AG04449 (cell line): ENCODE data around the gene AEBP1.

Experiments used
- CTCF ChIA-PET: fragments of 350-600 bp; formaldehyde crosslinking; extraction: SDS; loops from one replicate; lab custom pipeline; 2021; ENCODE audit warnings: antibody characterized with exemption; lab: Yijun Ruan, JAX
- POLR2A ChIA-PET: fragments of 400-600, 350-600 bp; formaldehyde crosslinking; extraction: SDS; loops from one replicate; lab custom pipeline; 2020; ENCODE audit warnings: antibody characterized with exemption, inconsistent platforms; lab: Yijun Ruan, JAX
- DNase-seq: peaks from one replicate; pipeline ENCODE4 v3.0.0-alpha.2; 2010; ENCODE audit warnings: low read depth, low spot score
- H3K4me3 ChIP-seq: 2 replicates; pipeline ENCODE4 v1.5.1; 2011; ENCODE audit warnings: low read depth, mild to moderate bottlenecking, control low read depth, low read length
- CTCF ChIP-seq: IDR thresholded peaks from one replicate; pipeline ENCODE4 v1.5.1; 2011; ENCODE audit warnings: mild to moderate bottlenecking, moderate library complexity, low read length, control low read depth, inconsistent platforms; ENCODE audit not compliant: insufficient read depth; ENCODE audit errors: missing control alignments

AEBP1 gene

DNA sequence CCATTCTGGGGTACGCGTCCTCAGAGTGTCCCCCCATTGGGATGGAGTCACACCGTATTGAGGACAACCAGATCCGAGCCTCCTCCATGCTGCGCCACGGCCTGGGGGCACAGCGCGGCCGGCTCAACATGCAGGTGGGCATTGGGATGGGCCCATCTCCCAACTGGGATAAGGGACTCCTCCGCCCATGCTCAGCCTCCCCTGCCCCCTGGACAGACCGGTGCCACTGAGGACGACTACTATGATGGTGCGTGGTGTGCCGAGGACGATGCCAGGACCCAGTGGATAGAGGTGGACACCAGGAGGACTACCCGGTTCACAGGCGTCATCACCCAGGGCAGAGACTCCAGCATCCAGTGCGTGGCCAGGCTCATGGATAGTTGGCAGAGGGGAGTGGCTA lies 5.8 kb downstream of the AEBP1 start:
- POLR2A ChIA-PET: interaction anchor here (1.1 to 1.2 kb wide), 2 partner anchors 11 to 13 kb away, joined by 3 read pairs; partner anchors contain the start of gene POLD2
- CTCF ChIA-PET: interaction anchor here (1.0 to 2.5 kb wide), 2 partner anchors 10 to 28 kb away, joined by 3 to 8 read pairs; no protein-coding TSS in a partner anchor
- no peak overlapping the region for H3K4me3 ChIP-seq
- no peak for TF ChIP-seq CTCF
- DNase-seq: no peak

DNA sequence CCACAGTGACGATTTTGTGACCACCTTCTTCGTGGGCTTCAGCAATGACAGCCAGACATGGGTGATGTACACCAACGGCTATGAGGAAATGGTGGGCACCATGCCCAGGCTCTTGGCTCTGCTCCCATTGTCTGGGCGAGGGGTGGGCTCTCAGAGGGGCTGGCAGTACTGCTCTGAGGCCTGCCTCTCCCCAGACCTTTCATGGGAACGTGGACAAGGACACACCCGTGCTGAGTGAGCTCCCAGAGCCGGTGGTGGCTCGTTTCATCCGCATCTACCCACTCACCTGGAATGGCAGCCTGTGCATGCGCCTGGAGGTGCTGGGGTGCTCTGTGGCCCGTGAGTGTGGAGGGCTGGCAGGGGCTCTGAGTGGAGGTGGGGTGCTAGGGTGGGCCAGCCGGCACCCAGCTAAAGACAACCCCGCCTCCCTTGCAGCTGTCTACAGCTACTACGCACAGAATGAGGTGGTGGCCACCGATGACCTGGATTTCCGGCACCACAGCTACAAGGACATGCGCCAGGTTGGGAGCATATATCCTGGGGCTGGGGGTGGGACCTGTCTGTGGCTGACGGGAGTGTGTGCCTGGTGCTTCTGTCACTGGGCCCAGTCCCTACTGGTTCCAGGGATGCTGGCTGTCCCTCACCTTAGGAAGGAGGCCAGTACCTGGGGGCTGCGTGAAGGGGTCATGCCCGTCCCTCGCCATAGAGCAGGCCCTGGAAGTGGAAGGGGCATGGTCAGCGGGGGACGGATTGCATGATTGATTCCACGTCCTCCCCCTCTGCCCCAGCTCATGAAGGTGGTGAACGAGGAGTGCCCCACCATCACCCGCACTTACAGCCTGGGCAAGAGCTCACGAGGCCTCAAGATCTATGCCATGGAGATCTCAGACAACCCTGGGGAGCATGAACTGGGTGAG lies 6.8 kb downstream of the AEBP1 start:
- POLR2A ChIA-PET: interaction anchor here (1.1 to 1.2 kb wide), 2 partner anchors 12 kb away, joined by 3 read pairs; partner anchors contain the start of gene POLD2
- no peak overlapping the region for H3K4me3 ChIP-seq
- no peak for DNase-seq
- no peak for TF ChIP-seq CTCF
- CTCF ChIA-PET: interaction anchor here (2.5 kb wide), 1 partner anchor 11 kb away, joined by 8 read pairs; no protein-coding TSS in a partner anchor

DNA sequence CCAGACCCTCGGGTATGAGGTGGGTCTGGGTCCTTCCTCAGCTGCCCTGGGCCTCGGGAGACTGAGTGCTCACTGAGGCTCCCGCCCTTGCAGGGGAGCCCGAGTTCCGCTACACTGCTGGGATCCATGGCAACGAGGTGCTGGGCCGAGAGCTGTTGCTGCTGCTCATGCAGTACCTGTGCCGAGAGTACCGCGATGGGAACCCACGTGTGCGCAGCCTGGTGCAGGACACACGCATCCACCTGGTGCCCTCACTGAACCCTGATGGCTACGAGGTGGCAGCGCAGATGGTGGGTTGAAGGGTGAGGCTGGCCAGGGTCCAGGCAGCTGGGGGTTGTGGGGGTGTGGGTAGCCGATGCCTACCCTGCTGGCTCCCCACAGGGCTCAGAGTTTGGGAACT lies 7.6 kb downstream of the AEBP1 start:
- CTCF ChIA-PET: interaction anchor here (1.7 to 2.5 kb wide), 2 partner anchors 11 to 12 kb away, joined by 5 to 8 read pairs; no protein-coding TSS in a partner anchor
- no peak overlapping the region for H3K4me3 ChIP-seq
- POLR2A ChIA-PET: interaction anchor here (0.6 kb wide), 1 partner anchor 87 kb away, joined by 3 read pairs; no protein-coding TSS in a partner anchor
- DNase-seq: no peak
- TF ChIP-seq CTCF: no peak

DNA sequence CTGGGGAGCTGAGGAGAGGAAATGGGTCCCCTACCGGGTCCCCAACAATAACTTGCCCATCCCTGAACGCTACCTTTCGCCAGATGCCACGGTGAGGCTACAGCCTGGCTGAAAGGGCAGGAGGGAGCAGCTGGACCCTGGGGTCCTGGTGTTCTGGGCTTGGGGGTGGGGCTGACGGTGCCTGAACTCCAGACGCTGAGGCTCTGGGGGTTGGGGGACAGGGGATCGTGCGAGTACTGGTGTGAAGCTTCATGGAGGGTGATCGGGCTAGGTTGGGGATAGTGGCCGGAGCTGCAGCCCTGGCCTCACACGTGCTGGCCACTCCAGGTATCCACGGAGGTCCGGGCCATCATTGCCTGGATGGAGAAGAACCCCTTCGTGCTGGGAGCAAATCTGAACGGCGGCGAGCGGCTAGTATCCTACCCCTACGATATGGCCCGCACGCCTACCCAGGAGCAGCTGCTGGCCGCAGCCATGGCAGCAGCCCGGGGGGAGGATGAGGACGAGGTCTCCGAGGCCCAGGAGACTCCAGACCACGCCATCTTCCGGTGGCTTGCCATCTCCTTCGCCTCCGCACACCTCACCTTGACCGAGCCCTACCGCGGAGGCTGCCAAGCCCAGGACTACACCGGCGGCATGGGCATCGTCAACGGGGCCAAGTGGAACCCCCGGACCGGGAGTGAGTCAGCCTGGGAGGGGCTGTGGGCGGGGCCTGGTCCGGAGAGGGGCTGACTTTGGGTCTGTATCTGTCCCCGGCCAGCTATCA lies 8.3 kb downstream of the AEBP1 start:
- H3K4me3 ChIP-seq: no peak overlapping the region
- no peak for TF ChIP-seq CTCF
- CTCF ChIA-PET: interaction anchor here (1.7 to 2.5 kb wide), 2 partner anchors 10 to 13 kb away, joined by 5 to 8 read pairs; no protein-coding TSS in a partner anchor
- no peak for DNase-seq
- POLR2A ChIA-PET: interaction anchor here (0.6 kb wide), 1 partner anchor 88 kb away, joined by 3 read pairs; no protein-coding TSS in a partner anchor

- no peak for TF ChIP-seq CTCF
- ChIA-PET POLR2A (no interaction called here), CTCF (interaction anchor here (1.7 kb wide), 1 partner anchor 9 kb away, joined by 5 read pairs; no protein-coding TSS in a partner anchor)
- DNase-seq: no peak
- H3K4me3 ChIP-seq: no peak overlapping the region
These were observed 9.0 kb downstream of the AEBP1 start for GRCh38 chr7:44112997-44113763.
